ENCODE results near the gene HEMK1.

Gene HEMK1

GRCh38 chr3:50568947-50569749, at the start of gene HEMK1:
HEMK1 (plus strand) TSS chr3:50569522; CDS start chr3:50571105, 1,583 bp downstream.
- no peak for TF ChIP-seq CTCF (IDR thresholded peaks at IDR 0.05; ENCODE audit: extremely low read depth, missing control alignments)
- peak; percentile 98 for DNase-seq (ENCODE audit: low spot score)

- no peak for TF ChIP-seq CTCF (IDR thresholded peaks at IDR 0.05; ENCODE audit: extremely low read depth, missing control alignments)
- DNase-seq (ENCODE audit: low spot score): no peak
Measured at GRCh38 chr3:50520849-50521248, 48.5 kb upstream of the HEMK1 start.

GRCh38 chr3:50521572-50521971, 47.8 kb upstream of the HEMK1 start:
- DNase-seq (ENCODE audit: low spot score): no peak

GRCh38 chr3:50523279-50523811, 46.0 kb upstream of the HEMK1 start:
- no peak for DNase-seq (ENCODE audit: low spot score)
- no peak for TF ChIP-seq CTCF (IDR thresholded peaks at IDR 0.05; ENCODE audit: extremely low read depth, missing control alignments)

More at GRCh38 chr3:50521572-50521971, 47.8 kb upstream of the HEMK1 start:
- no peak for TF ChIP-seq CTCF (IDR thresholded peaks at IDR 0.05; ENCODE audit: extremely low read depth, missing control alignments)

- DNase-seq (ENCODE audit: low spot score): no peak
- TF ChIP-seq CTCF (IDR thresholded peaks at IDR 0.05; ENCODE audit: extremely low read depth, missing control alignments): no peak
Measured at GRCh38 chr3:50524746-50525145, 44.6 kb upstream of the HEMK1 start.

- no peak for DNase-seq (ENCODE audit: low spot score)
- no peak for TF ChIP-seq CTCF (IDR thresholded peaks at IDR 0.05; ENCODE audit: extremely low read depth, missing control alignments)
Measured at GRCh38 chr3:50525191-50525910, 44.0 kb upstream of the HEMK1 start.

GRCh38 chr3:50525987-50526386, 43.3 kb upstream of the HEMK1 start:
- no peak for TF ChIP-seq CTCF (IDR thresholded peaks at IDR 0.05; ENCODE audit: extremely low read depth, missing control alignments)
- DNase-seq (ENCODE audit: low spot score): peak; percentile 74

All from GM20000 (cell line).